ENCODE data around the gene VIL1.

- TF ChIP-seq CTCF (conservative IDR thresholded peaks at IDR 0.05; ENCODE audit: low read depth, low read length) (no peak), EZH2 (IDR thresholded peaks at IDR 0.05; ENCODE audit: low read length, unreplicated experiment) (no peak)
These were observed 59.6 kb downstream of the VIL1 start for GRCh38 chr2:218478544-218478943.
